GM18499 (cell line): ENCODE measurements around the gene GALP.
"Not testable (repeated sequence)": the region's sequence is repeated elsewhere in the genome, so short reads cannot be mapped to it uniquely, and the experiment has no call there.

Experiments used
- ATAC-seq: cut with Tn5 transposase; IDR thresholded peaks from one replicate; pipeline ENCODE4 v1.9.1; 2021; ENCODE audit warnings: moderate number of reproducible peaks; ENCODE audit not compliant: insufficient read depth, unreplicated experiment

GALP gene

GRCh38 chr19:56147307-56147706, 28.5 kb upstream of the GALP start:
- no peak for ATAC-seq

GRCh38 chr19:56148096-56148495, 27.7 kb upstream of the GALP start:
- no peak for ATAC-seq

- ATAC-seq, result not testable (repeated sequence)
Observed at GRCh38 chr19:56148955-56149655, 26.7 kb upstream of the GALP start.

- no peak for ATAC-seq
Observed at GRCh38 chr19:56149656-56150038, 26.2 kb upstream of the GALP start.

- no peak for ATAC-seq
Observed at GRCh38 chr19:56150358-56150757, 25.4 kb upstream of the GALP start.

GRCh38 chr19:56152644-56153043, 23.2 kb upstream of the GALP start:
- ATAC-seq, result no peak

- ATAC-seq, result no peak
Observed at GRCh38 chr19:56153507-56153906, 22.3 kb upstream of the GALP start.

GRCh38 chr19:56155124-56155687, 20.6 kb upstream of the GALP start:
- no peak for ATAC-seq

GRCh38 chr19:56156768-56157167, 19.0 kb upstream of the GALP start:
- no peak for ATAC-seq

GRCh38 chr19:56158170-56158757, 17.5 kb upstream of the GALP start:
- ATAC-seq, result no peak

GRCh38 chr19:56159009-56159559, 16.7 kb upstream of the GALP start:
- no peak for ATAC-seq

GRCh38 chr19:56159622-56160271, 16.1 kb upstream of the GALP start:
- no peak for ATAC-seq

- ATAC-seq, result no peak
Observed at GRCh38 chr19:56161534-56161933, 14.3 kb upstream of the GALP start.

GRCh38 chr19:56162258-56162657, 13.6 kb upstream of the GALP start:
- ATAC-seq, result no peak

GRCh38 chr19:56163097-56163496, 12.7 kb upstream of the GALP start:
- ATAC-seq, result no peak

- ATAC-seq, result no peak
Observed at GRCh38 chr19:56167064-56167578, 8.7 kb upstream of the GALP start.

- ATAC-seq, result no peak
Observed at GRCh38 chr19:56170261-56170660, 5.5 kb upstream of the GALP start.

- no peak for ATAC-seq
Observed at GRCh38 chr19:56174086-56174485, 1.7 kb upstream of the GALP start.

GRCh38 chr19:56174550-56174949, 1.3 kb upstream of the GALP start:
- no peak for ATAC-seq

- not testable (repeated sequence) for ATAC-seq
Observed at GRCh38 chr19:56176310-56176709, 502 bp downstream of the GALP start.

GRCh38 chr19:56176881-56177280, 1.1 kb downstream of the GALP start:
- no peak for ATAC-seq
